Measurements from ENCODE around the gene SIRT5. TPM values are rescaled to one million over a fixed set of nuclear protein-coding genes. Genes with fewer than 3 reads are reported as not detected.
A peak's percentile ranks its signal among the peaks of the same experiment; 100 is the strongest.

The SIRT5 gene
- total RNA-seq, 1 donor, result 6.2 TPM

DNA sequence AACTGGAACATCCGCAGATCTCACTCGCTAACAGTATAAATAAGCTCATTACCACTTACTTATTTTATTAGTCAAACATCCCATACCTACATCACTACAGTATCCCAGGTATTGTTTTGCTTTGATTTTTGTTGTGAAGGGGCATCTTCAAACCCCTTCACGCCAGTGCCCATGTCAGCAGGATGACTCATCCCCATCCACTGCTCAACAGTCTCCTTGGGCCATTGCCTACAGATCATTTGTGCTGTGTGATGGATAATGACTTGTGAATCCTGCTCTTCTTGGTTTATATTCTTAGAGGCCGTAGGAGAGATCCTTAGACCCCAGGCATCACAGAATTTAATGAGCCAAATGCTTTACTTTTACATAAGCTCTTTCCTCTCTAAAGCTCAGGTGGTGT, 8.5 kb upstream of the SIRT5 start:
- Histone ChIP-seq H3K4me3 (ENCODE audit: low read length) (no peak overlapping the region), H3K27me3 (ENCODE audit: insufficient read depth, low read length) (no peaks in the 10 kb centered on the region), H3K4me1 (ENCODE audit: insufficient read depth, low read length) (peaks cover 15% of the 10 kb centered on the region), H3K9me3 (ENCODE audit: low read depth, low read length) (no peaks in the 10 kb centered on the region)

DNA sequence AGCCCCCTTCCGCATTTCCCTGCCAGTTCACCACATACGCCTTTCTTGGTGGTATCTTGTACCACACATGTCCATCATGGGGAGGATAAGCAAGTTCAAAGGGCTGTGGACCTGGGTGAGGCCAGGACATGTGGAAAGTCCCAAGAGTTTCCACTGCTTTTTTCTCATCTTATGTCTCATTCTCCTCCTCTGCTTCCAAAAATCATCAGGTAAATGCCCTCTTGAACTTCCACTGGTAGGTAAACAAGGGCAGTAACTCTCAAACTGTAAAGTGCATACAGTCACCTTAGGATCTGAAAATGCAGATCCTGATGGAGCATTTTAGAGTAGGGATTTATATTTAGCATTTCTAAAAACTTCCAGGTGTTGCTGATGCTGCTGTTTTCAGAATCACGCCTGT, 7.9 kb upstream of the SIRT5 start:
- Histone ChIP-seq H3K4me1 (ENCODE audit: insufficient read depth, low read length) (peaks cover 10% of the 10 kb centered on the region), H3K9me3 (ENCODE audit: low read depth, low read length) (no peaks in the 10 kb centered on the region), H3K27me3 (ENCODE audit: insufficient read depth, low read length) (no peaks in the 10 kb centered on the region), H3K4me3 (ENCODE audit: low read length) (no peak overlapping the region)

DNA sequence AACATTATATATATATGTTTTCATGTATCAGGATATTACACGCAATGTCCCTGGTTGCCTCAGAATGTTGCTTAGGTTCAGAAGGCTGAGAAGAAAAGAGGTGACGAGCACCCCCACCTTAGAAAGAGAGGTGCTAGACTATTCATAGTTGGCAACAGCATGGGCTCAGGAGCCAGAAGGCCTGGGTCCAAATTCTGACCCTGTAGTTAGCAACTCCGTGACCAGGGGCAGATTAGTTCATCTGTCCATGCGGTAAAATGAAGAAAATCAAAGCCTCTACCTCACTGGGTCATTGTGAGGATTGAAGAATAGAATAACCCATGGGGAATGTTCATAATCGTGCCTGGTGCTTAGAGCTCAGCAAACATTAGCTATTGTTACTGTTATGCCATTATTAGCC, 5.4 kb upstream of the SIRT5 start:
- peaks cover 8% of the 10 kb centered on the region for H3K4me1 ChIP-seq (ENCODE audit: insufficient read depth, low read length)
- H3K9me3 ChIP-seq (ENCODE audit: low read depth, low read length), result no peaks in the 10 kb centered on the region
- H3K4me3 ChIP-seq (ENCODE audit: low read length), result no peak overlapping the region
- H3K27me3 ChIP-seq (ENCODE audit: insufficient read depth, low read length), result no peaks in the 10 kb centered on the region

DNA sequence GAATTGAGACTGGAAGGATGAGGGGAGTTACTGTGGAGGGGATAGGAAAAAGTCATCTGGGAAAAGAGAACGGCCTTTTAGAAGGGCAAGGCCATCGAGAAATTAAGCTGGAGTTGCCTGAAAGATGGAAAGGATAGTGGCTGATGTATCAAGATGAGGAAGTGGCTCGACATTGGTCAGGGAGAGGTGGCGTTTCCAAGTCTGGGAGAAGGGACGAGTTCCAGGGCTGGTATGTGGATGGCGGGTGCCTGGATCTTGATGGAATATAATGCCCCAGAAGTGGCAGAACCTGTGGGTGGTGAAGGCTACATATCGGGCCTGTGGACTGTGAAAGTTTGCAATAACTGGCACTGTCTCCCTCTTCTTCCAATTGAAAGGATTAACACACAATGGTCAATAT, 2.2 kb upstream of the SIRT5 start:
- Histone ChIP-seq H3K27me3 (ENCODE audit: insufficient read depth, low read length) (no peaks in the 10 kb centered on the region), H3K4me1 (ENCODE audit: insufficient read depth, low read length) (peaks cover 17% of the 10 kb centered on the region), H3K9me3 (ENCODE audit: low read depth, low read length) (no peaks in the 10 kb centered on the region), H3K4me3 (ENCODE audit: low read length) (no peak overlapping the region)

DNA sequence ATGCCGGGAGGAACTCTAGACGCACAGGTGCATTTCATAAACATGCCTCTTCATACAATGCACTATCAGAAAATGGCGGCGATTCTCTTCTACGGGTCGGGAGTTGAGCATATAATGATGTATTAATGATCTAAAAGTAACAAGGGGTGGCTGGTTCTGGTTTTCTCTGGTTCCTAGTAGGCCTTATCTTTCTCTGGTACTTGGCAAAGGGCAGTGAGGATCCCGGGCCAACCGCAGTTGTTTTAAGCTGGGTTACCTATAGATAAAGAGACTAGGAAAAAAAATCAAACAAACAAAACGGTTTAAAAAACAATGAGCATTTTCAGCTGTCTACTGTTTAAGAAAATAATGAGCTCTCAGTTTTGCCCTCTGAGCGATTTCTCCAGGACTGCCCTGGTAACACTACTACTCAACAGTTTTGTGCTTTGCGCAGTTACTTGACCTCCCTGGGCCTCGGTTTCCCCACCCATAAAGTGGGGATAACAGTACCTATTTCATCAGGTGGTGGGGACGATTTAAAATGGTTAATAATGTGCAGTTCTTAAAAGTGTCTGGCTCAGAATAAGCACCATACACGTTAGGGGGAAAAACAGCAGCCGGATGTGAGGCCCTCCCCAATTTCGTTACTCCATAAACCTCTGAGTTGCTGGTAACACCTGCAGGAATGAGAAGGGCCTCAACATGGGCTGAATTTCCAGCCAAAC, 1.3 kb upstream of the SIRT5 start:
- H3K4me3 ChIP-seq (ENCODE audit: low read length), result no peak overlapping the region
- H3K27me3 ChIP-seq (ENCODE audit: insufficient read depth, low read length), result no peaks in the 10 kb centered on the region
- H3K9me3 ChIP-seq (ENCODE audit: low read depth, low read length), result no peaks in the 10 kb centered on the region
- H3K4me1 ChIP-seq (ENCODE audit: insufficient read depth, low read length), result peaks cover 17% of the 10 kb centered on the region

DNA sequence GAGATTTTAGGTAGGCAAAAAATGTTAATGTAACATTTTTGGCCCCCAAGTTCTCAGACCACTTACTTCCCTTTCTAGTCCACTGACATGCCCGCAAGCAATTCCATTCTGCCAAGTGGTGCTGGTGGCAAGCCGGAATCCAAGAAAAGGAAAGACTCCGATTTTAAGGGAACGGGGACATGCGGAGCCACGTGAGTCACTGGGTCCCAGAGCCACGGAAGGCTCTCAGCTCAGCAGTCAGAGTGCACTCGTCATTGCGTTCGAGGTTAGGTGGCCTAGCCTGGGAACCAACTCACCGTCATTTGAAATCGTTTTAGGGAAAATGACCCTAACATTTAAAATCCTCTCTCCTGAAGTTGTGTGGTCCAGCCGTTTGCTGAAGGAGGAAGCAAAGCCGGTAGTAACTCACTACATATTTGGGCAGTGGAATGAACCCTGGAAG, 711 bp upstream of the SIRT5 start:
- H3K27me3 ChIP-seq (ENCODE audit: insufficient read depth, low read length), result no peaks in the 10 kb centered on the region
- H3K9me3 ChIP-seq (ENCODE audit: low read depth, low read length), result no peaks in the 10 kb centered on the region
- peaks cover 17% of the 10 kb centered on the region for H3K4me1 ChIP-seq (ENCODE audit: insufficient read depth, low read length)
- H3K4me3 ChIP-seq (ENCODE audit: low read length), result peak overlapping the region; percentile 88

DNA sequence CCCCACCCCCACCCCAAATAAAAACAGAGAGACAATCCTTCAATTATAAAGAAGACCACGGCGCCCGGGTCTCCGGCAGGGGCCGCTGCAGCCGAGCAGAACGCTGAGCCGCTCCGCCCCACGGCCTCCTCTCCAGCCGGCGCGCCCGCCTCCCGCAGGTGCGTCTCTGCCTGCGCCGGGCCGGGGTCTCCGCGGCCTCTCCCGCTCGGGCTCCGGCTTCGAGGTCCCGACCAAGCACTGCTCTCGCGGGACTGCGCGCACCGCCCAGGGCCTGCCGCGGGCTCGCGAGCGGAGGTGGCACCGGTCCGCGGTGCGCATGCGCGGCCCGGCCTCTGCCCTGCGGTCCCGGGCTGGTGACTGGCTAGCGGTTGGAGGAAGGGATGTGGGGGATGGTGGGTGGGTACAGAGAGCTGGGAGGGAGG, 241 bp upstream of the SIRT5 start:
- H3K4me3 ChIP-seq (ENCODE audit: low read length), result peak overlapping the region; percentile 88
- H3K27me3 ChIP-seq (ENCODE audit: insufficient read depth, low read length), result no peaks in the 10 kb centered on the region
- no peaks in the 10 kb centered on the region for H3K9me3 ChIP-seq (ENCODE audit: low read depth, low read length)
- peaks cover 17% of the 10 kb centered on the region for H3K4me1 ChIP-seq (ENCODE audit: insufficient read depth, low read length)

DNA sequence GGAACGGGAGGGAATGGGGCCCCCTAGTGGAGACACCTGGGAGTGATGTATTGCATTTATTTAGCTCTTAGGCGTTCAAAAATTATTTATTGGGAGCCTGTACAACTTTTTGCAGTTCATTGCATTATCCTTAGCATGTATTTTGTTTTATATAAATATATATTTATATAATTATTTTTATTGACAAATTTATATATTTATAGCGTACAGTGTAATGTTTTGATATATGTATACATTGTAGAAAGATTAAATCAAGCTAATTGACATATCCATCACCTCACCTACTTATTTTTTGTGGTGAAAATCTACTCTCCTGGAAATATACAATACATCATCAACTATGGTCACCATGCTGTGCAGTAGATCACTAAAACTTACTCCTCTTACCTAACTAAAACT, 975 bp downstream of the SIRT5 start:
- Histone ChIP-seq H3K27me3 (ENCODE audit: insufficient read depth, low read length) (no peaks in the 10 kb centered on the region), H3K9me3 (ENCODE audit: low read depth, low read length) (no peaks in the 10 kb centered on the region), H3K4me1 (ENCODE audit: insufficient read depth, low read length) (peaks cover 17% of the 10 kb centered on the region), H3K4me3 (ENCODE audit: low read length) (peak overlapping the region; percentile 88)

DNA sequence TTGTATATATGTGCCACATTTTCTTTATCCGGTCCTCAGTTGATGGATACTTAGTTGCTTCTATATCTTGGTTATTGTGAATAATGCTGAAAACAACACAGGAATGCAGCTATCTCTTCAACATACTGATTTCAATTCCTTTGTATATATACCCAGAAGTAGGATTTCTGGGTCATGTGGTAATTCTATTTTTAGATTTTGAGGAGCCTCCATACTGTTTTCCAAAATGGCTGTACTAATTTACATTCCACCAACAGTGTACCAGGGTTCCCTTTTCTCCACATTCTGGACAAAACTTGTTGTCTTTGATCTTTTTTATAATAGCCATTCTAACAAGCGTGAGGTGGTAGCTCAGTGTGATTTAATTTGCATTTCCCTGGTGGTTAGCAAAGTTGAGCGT, 1.6 kb downstream of the SIRT5 start:
- Histone ChIP-seq H3K27me3 (ENCODE audit: insufficient read depth, low read length) (no peaks in the 10 kb centered on the region), H3K4me1 (ENCODE audit: insufficient read depth, low read length) (peaks cover 21% of the 10 kb centered on the region), H3K9me3 (ENCODE audit: low read depth, low read length) (no peaks in the 10 kb centered on the region), H3K4me3 (ENCODE audit: low read length) (no peak overlapping the region)

DNA sequence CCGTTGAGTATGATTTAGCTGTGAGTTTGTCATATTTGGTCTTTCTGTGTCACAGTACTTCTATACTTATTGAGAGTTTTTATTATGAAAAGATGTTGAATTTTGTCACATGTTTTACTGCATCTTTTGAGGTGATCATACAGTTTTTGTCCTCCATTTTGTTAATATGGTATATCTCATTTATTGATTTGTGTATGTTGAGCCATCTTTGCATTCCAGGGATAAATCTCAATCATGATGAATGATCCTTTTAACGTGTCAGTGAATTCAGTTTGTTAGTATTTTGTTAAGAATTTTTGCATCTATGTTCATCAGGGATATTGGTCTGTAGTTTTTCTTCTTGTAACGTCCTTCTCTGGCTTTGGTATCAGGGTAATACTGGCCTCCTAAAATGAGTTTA, 3.5 kb downstream of the SIRT5 start:
- peaks cover 28% of the 10 kb centered on the region for H3K4me1 ChIP-seq (ENCODE audit: insufficient read depth, low read length)
- H3K9me3 ChIP-seq (ENCODE audit: low read depth, low read length), result no peaks in the 10 kb centered on the region
- no peak overlapping the region for H3K4me3 ChIP-seq (ENCODE audit: low read length)
- H3K27me3 ChIP-seq (ENCODE audit: insufficient read depth, low read length), result no peaks in the 10 kb centered on the region

DNA sequence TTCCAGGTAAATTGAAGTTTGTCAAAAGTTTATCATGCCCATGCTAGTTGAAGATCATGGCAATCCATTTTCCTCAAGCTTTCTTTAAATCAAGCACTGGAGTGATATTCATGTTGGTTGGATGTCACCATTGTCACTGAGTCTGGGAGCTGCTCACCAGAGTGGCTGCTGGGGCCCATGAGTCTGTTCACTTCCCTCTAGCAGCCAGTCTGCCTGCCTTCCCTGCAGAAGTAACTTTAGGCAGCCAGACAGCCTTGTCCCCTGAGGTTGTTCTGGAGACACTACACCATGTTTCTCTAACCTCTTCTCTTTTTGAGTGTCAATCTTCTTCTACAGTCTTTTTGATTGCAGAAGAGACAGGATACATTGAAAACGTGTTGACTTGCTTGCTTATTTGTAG, 5.5 kb downstream of the SIRT5 start:
- Histone ChIP-seq H3K27me3 (ENCODE audit: insufficient read depth, low read length) (no peaks in the 10 kb centered on the region), H3K4me3 (ENCODE audit: low read length) (no peak overlapping the region), H3K4me1 (ENCODE audit: insufficient read depth, low read length) (peaks cover 20% of the 10 kb centered on the region), H3K9me3 (ENCODE audit: low read depth, low read length) (no peaks in the 10 kb centered on the region)

DNA sequence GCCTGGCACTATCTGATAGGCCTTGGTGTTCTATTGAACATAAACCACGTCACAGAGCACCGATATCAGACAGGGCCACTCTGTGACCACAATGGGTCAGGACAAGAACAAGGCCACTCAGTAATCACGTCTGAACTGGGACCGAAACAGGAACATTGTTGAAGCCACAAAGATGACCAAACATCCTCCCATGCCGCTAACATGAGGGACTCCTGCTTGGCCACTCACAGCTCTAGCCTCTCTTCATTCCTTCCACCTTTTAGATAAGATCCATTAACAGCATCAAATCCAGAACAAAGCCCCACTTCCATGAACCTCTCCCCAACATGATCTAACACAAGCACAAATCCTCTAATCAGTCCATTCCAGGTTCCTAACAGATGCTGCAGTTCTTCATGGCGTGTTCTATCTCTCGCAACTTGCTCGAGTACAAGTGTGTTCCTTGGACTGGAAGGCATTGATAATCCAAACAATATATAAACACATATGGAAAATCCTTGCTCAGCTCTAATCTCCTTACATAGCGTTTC, 7.4 kb downstream of the SIRT5 start:
- Histone ChIP-seq H3K4me3 (ENCODE audit: low read length) (no peak overlapping the region), H3K27me3 (ENCODE audit: insufficient read depth, low read length) (no peaks in the 10 kb centered on the region), H3K4me1 (ENCODE audit: insufficient read depth, low read length) (peaks cover 12% of the 10 kb centered on the region), H3K9me3 (ENCODE audit: low read depth, low read length) (no peaks in the 10 kb centered on the region)

DNA sequence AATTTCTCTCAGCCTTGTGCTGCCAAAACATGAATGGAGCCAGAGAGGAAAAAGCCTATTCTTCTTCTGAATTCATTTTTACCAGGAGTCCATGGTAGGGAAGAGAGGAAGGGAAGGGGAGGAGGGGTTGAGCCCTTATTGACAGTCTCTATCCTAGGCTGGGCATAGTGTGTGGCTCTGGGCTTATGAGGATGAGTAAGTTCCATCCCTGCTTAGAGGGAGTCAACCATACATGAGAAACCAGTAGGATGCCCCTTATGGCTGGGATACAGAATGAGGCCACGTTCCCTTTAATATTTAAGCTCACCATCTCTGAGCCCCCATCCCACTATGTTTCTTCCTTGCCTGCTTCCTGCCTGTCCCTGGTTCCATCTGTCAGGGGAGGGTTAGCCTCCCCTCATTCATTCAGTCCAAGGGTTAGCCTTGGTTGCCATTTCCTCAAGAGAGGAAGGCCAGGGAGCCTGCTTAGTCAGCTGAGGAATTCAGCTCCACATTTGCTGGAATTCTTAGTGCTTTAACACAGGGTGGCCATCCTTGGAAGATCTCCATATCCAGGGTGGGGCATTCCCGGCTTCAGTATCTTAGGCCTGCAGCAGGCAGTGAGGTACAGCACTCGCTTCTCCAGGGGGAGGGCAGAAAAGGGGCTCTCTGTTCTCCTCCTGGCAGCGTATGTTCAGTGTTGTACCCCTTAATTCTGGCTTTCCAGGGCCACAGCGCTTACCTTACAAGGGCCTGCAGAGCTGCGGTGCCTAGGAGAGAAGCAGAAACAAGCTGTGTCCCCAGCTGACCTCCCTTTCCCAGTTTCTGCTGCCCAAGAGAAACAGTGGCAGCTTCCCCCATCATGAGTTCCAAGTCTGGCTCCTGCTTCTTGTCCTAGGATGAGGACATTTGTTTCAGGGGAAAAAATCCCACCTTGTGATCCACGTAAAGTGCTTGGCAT, 12.5 kb downstream of the SIRT5 start:
- no peaks in the 10 kb centered on the region for H3K9me3 ChIP-seq (ENCODE audit: low read depth, low read length)
- H3K4me1 ChIP-seq (ENCODE audit: insufficient read depth, low read length), result peaks cover under 1% of the 10 kb centered on the region
- no peaks in the 10 kb centered on the region for H3K27me3 ChIP-seq (ENCODE audit: insufficient read depth, low read length)
- no peak overlapping the region for H3K4me3 ChIP-seq (ENCODE audit: low read length)

DNA sequence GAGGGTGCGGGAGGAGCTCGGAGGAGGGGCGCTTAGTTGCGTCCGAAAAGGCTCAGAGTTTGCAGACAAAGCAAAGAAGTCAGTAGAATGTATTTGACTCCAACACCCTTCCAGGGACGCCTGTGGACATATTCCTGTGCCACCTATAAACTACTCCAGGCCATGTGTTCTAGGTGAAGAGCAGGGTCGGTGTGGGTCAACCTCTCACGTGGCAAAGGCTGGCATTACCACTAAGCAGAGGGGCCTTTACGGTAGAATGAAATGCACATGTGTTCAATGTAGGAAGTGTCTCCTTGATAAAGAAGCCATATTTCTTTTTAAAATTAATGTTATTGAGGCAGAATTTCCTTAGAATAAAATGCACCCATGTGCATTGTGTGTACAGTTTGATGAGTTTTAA, 15.4 kb downstream of the SIRT5 start:
- Histone ChIP-seq H3K4me1 (ENCODE audit: insufficient read depth, low read length) (no peaks in the 10 kb centered on the region), H3K4me3 (ENCODE audit: low read length) (no peak overlapping the region), H3K27me3 (ENCODE audit: insufficient read depth, low read length) (no peaks in the 10 kb centered on the region), H3K9me3 (ENCODE audit: low read depth, low read length) (no peaks in the 10 kb centered on the region)

DNA sequence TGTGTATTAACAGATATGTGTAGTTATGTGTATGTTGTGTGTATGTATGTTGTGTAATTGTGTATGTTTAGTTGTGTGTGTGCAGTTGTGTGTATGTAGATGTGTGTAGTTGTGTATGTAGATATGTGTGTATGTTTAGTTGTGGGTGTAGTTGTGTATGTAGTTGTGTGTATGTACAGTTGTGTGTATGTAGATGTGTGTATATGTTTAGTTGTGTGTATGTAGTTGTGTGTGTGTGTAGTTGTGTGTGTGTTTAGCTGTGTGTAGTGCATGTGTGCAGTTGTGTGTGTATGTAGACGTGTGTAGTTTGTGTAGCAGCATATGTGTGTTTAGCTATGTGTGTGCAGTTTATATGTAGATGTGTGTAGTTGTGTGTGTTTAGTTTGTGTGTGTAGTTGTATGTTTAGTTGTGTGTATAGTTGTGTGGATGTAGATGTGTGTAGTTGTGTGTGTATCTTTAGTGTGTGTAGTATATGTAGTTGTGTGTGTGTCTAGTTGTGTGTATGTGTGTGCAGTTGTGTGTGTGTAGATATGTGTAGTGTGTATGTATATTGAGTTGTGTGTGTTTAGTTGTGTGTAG, 16.3 kb downstream of the SIRT5 start:
- Histone ChIP-seq H3K4me1 (ENCODE audit: insufficient read depth, low read length) (no peaks in the 10 kb centered on the region), H3K4me3 (ENCODE audit: low read length) (no peak overlapping the region), H3K27me3 (ENCODE audit: insufficient read depth, low read length) (no peaks in the 10 kb centered on the region), H3K9me3 (ENCODE audit: low read depth, low read length) (no peaks in the 10 kb centered on the region)

All from mononuclear cell (primary cell).